Measurements from ENCODE around the gene TENM4.

The TENM4 gene

GRCh38 chr11:79026803-79027445 is 413.9 kb downstream of the TENM4 start:
- DNase-seq (ENCODE audit: low read depth, low spot score): peak; percentile 50

DNA sequence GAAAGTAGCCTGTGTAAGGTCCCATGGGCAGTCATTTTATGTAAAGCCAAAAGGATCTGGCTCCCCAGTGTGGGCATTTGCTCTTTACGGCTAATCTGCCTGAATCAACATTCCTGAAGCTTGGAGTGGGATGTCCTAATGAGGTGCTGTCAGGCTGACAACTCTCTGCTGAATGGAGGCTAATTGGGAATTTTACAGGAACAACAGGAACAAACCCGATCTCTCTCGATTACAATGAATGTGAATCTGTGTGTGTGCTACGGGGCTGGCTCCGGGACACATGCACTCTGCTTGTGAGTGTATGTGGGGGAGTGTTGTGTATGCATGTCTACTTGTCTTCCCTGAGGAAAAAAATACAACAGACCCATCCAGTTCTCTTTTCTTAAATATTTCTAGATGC is 415.2 kb downstream of the TENM4 start:
- DNase-seq (ENCODE audit: low read depth, low spot score): peak; percentile 64

- DNase-seq (ENCODE audit: low read depth, low spot score): no peak
These were observed 415.7 kb downstream of the TENM4 start for GRCh38 chr11:79025097-79025496.

DNA sequence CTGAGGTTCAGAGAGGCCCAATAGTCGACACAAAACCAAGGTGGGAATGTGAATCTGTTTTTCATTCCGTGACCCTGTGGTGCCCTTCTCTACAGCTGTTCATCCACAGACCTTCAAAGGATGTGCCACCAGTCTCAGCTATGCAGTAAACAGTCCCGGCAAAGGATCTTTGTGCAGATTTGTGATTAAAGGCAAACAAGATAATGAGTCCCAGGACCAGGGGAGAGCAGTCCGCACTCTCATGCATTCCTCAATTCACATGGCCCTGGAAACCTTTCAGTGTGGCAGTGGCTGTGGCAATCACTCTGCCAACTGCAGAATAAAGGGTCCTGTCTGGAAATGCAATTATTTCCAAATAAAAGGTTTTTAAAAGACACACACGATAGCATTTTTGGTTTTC is 418.6 kb downstream of the TENM4 start:
- DNase-seq (ENCODE audit: low read depth, low spot score): no peak

DNA sequence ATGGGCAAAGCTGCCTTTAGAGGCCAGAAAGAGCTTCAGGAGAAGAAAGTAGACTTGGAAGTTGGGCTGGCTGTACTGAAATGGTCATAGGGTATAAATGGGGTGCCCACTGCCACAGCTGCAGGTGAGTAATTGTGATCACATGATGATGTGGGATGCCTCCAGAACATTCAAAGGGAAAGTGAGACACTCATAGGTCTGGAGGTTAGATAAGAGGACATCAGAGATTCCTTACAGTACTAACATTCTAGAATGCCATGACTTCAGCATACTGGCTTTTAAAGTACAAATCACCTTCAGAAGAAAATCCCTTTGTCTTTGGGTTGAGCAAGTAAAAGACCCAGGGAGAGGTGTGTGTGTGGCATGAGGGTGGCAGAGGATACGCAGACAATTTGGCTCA is 419.2 kb downstream of the TENM4 start:
- no peak for DNase-seq (ENCODE audit: low read depth, low spot score)

DNA sequence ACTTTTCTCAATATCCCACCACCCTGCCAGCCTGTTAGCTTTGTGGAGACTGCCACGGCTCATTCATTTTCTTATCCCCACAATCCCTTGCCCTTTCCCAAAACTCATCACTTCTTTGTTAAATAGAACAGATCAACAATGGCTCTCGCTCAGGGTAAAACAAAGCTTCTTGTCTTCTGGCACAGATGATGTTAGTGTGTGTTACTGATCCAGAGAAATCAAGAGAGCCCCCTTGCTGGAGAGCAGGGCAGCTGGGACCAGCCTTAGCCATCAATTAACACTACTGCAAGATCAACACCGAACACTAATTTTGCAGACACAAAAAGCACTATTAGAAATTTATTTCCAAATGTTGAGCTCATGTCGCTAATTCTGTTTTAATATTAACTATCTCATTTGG is 420.9 kb downstream of the TENM4 start:
- no peak for DNase-seq (ENCODE audit: low read depth, low spot score)

- DNase-seq (ENCODE audit: low read depth, low spot score): no peak
These were observed 421.6 kb downstream of the TENM4 start for GRCh38 chr11:79019277-79019676.

- peak; percentile 72 for DNase-seq (ENCODE audit: low read depth, low spot score)
These were observed 422.4 kb downstream of the TENM4 start for GRCh38 chr11:79018371-79018849.

DNA sequence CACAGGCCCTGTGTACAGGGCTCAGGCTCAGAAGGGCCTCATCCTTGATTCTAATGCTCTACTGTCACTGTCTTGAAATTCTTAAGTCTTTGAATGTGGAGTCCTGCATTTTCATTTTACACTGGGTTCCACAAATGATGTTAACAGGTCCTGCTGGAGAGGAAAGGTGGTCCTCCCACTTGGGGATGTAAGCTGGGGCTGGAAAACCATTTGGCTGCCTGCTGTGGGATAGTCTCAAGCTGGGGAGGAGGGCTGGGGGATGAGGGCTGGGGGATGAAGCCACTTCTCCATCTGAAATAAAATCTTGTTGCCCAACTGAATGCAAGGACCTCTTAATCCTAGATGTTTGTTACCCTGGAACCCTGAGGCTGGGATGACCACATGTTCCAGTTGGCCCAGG is 423.0 kb downstream of the TENM4 start:
- no peak for DNase-seq (ENCODE audit: low read depth, low spot score)

DNA sequence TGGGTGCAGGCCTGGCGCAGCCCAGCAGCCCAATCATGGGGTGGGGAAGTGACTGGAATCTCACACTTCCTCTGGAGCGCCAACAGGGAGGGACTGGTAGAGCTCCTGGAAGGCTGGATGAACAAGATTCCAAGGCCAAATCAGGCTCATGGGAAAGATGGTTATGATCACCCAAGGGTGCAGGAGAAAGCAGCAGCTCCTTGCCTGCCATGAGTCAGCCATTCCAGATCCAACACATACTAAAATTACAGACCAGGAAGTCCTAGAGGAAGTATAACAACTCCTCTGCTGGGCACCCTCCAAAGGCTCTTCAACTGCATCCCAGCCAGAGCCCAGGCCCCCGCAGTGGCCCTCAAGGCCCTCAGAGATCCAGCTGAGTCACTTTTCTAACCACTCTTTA is 427.3 kb downstream of the TENM4 start:
- no peak for DNase-seq (ENCODE audit: low read depth, low spot score)

DNA sequence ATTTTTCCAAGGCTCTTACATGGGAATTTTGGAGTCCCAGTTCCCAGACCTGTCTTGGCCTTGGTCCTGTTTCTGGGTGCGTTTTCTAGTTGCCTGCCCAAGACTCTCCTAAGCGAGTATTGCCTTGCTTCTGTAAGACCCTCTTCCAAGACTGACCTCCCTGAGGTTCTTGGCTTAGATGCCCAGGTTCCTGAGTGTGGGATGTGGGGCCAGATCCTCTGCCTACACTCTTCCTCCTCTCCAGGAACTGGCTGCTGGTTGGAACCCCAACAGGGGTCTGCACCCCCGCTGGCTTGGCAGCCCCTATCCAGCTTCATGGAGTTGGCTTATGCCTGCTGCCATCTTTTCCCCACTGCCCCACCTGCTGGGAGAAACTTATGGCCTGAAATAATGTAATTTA is 429.5 kb downstream of the TENM4 start:
- no peak for DNase-seq (ENCODE audit: low read depth, low spot score)

GRCh38 chr11:79007771-79008402 is 432.9 kb downstream of the TENM4 start:
- no peak for DNase-seq (ENCODE audit: low read depth, low spot score)

DNA sequence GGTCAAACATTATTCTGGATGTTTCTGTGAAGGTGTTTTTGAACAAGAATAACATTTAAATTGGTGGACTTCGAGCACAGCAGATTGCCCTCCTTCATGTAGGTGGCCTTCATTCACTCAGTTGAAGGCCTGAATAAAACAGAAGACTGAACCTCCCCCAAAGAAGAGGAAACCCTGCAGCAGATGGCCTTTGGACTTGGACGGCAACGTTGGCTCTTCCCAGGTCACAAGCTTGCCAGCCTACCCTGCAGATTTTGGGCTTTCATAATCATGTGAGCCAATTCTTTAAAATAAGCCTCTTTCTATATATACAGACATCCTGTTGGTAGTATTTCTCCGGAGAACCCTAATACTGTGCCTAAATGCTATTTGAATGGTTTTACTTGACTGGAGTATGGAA is 434.0 kb downstream of the TENM4 start:
- DNase-seq (ENCODE audit: low read depth, low spot score): no peak

DNA sequence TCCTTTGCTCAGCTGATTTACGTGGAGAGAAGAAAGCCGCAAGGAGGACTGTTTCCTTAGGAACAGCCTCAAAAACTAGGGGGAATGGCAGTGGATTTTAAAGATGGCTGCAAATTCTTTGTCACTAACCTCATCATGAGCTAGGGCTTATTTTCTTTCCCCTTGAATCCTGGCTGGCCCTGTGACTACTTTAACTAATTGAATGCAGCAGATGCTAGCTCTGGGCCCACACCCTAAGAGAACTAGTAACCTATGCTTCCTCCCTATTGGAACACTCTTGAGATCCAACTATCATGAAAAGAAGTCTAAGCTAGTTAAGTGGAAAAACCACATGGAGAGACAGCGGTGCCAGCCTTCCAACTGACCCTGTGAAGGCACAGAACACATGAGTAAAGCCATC is 444.8 kb downstream of the TENM4 start:
- no peak for DNase-seq (ENCODE audit: low read depth, low spot score)

DNA sequence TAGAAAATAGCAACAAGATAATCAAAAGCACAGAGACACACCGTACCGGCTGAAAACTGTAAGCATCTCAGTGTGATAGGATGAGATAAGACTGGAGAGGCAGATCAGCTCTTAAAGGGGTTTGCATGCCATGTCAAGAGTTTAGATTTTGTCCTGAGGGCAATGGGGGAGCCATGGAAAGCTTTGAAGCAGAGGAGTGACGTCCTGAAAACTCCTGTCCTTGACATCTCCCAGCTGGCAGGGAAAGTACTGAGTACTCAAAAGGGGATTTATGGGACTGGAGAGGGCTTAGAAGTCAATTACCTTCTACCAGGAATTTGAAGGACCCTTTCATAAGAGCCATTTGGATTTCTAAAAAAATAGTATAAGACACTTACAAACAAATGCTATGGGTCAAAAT is 445.7 kb downstream of the TENM4 start:
- DNase-seq (ENCODE audit: low read depth, low spot score): no peak

DNA sequence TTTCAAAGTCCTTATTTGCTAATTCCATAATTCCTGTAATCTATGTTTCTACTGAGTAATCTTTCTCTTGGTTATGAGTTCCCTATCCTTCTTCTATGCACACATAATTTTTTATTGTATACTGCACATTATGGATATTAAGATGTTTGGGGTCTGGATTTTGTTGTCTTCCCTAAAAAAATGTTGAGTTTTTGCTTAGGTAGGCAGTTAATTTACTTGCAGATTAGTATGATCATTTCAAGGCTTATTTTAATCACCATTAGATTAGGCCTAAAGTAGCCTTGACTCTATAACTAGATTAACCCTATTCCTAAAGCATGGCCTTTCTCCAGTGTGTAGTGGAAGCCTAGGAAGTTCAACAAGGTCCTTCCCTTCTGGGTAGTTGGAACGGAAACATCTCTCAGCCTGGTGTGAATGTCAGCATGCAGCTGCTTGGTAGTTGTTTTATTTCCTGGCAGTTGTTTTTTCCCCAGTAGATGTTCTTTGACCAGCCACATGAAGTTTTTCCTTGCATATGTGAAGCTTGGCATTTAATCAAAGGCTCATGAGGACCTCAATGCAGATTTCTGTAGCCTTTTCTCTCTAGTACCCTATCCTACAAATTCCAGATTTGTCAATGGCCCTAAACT is 446.9 kb downstream of the TENM4 start:
- no peak for DNase-seq (ENCODE audit: low read depth, low spot score)

GRCh38 chr11:78991681-78992080 is 449.1 kb downstream of the TENM4 start:
- no peak for DNase-seq (ENCODE audit: low read depth, low spot score)

DNA sequence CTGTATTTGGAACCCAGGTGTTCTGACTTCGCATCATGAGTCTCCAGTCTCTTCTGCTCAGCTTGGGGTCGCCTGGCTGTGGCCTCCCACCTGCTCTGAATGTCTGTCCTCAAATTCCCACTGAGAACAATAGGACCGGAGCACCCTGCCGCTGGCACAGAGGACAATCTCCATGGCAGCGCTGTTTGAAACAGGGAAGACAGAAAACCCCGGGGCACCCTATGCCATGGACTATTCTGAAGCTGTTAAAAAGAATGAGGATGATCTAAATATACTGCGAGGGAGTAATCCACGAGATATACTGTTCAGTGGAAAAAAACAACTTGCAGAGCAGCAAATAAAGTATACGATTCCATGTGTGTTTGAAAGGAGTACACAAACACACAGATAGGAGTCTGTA is 450.6 kb downstream of the TENM4 start:
- DNase-seq (ENCODE audit: low read depth, low spot score): no peak

GRCh38 chr11:78987748-78988147 is 453.1 kb downstream of the TENM4 start:
- DNase-seq (ENCODE audit: low read depth, low spot score): no peak

GRCh38 chr11:78986305-78986704 is 454.5 kb downstream of the TENM4 start:
- no peak for DNase-seq (ENCODE audit: low read depth, low spot score)

DNA sequence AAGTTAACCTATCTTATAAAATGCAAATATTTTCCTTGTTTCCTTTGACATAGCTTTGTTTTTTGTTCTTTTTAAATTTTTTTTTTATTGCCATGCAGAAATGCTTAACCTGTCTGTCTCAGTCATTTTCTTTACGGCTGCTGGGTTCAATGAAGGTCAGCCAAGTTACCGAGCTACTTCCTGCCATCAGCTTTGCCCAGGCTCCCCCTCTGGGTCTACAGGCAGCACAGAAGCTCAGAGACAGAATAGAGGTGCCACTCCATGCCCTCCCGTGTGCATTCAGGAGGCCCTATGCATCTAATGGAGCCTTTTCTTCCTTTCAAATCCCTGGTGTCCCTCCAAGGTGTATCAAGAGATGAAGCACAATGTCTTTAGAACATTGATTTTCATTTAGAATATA is 455.2 kb downstream of the TENM4 start:
- no peak for DNase-seq (ENCODE audit: low read depth, low spot score)

DNA sequence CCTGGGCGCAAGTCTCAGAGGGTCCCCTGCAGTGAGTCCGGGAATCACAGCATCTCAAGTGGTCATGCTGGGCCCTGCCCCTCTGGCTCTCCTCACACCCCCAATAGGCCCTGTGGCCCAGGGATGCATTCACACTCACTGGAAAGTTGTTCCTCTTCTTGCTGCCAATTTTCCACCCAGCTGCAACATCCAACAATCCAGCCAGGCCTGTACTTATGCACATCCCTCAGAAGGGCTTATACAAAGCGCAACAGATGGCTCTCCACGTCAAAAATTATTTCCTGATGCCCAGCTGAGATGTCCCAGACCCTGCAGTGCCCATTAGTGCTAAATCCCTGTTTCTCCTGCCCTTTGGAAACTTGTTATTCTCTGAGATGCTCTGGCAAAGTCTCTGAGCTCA is 458.4 kb downstream of the TENM4 start:
- DNase-seq (ENCODE audit: low read depth, low spot score): no peak

DNA sequence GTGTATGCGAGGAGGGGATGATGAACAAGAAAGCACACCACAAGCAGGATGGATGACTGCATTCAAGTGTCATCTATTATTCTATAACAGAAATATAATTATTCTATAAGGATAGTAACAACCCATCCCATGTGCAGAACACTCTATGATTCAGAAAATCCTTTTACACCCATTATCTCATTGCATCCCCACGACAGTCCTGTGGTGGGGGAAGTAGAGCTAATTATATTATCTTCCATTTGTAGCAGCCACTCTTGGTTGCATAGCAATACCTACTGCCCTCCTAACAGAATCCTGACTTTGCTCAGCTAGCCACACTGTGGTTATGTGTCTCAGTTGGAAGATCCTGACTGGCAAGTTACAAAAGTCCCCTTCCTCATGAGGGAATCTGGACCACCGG is 459.7 kb downstream of the TENM4 start:
- no peak for DNase-seq (ENCODE audit: low read depth, low spot score)

Data from astrocyte of the hippocampus (primary cell).